Measurements from ENCODE around the gene SMC1B.
"Not testable (repeated sequence)": the region's sequence is repeated elsewhere in the genome, so short reads cannot be mapped to it uniquely, and the experiment has no call there.

Gene SMC1B, protein sequence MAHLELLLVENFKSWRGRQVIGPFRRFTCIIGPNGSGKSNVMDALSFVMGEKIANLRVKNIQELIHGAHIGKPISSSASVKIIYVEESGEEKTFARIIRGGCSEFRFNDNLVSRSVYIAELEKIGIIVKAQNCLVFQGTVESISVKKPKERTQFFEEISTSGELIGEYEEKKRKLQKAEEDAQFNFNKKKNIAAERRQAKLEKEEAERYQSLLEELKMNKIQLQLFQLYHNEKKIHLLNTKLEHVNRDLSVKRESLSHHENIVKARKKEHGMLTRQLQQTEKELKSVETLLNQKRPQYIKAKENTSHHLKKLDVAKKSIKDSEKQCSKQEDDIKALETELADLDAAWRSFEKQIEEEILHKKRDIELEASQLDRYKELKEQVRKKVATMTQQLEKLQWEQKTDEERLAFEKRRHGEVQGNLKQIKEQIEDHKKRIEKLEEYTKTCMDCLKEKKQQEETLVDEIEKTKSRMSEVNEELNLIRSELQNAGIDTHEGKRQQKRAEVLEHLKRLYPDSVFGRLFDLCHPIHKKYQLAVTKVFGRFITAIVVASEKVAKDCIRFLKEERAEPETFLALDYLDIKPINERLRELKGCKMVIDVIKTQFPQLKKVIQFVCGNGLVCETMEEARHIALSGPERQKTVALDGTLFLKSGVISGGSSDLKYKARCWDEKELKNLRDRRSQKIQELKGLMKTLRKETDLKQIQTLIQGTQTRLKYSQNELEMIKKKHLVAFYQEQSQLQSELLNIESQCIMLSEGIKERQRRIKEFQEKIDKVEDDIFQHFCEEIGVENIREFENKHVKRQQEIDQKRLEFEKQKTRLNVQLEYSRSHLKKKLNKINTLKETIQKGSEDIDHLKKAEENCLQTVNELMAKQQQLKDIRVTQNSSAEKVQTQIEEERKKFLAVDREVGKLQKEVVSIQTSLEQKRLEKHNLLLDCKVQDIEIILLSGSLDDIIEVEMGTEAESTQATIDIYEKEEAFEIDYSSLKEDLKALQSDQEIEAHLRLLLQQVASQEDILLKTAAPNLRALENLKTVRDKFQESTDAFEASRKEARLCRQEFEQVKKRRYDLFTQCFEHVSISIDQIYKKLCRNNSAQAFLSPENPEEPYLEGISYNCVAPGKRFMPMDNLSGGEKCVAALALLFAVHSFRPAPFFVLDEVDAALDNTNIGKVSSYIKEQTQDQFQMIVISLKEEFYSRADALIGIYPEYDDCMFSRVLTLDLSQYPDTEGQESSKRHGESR

DNA sequence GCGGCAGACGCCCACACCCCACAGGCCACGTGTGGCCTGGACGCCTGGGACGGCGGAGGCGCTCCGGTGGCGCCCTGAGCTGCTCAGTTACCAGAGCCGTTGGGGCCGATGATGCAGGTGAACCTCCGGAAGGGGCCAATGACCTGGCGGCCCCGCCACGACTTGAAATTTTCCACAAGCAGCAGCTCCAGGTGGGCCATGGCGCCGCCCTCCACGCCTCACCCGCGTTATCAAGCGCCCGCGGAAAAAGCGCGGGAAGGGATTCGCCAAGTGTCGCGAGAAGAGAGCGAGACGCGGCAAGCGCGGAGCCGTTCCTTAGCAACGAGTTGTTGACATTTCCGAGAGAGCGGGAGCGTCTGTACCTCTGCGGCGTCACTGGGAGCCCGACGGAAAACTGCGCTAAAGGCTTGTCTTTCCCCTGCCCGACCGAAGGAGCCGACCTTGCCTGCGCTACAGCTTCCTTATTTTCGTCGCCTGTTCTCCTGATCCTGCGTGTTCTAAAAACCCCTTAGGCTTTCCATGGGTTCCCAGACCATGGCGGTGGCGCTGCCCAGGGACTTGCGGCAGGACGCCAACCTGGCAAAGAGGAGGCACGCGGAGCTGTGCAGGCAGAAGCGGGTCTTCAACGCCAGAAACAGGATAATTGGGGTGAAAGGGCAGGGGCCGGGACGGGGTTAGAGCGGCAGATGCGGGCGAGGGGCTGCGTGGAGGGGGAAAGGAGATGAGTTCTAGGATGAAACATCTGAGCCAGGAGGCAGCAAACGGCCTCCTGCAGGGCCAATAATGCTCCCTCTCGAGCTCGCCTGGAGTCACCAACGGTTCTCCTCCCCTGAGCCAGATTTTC, at the start of gene SMC1B, which contains the start of gene RIBC2:
TSS of gene SMC1B (minus strand) at position 232 of the 844 bp plus-strand sequence. CDS start at position 200, 32 bp downstream.
TSS of gene RIBC2 (plus strand) at position 326 of the 844 bp plus-strand sequence. CDS start at position 520, 194 bp downstream.
- DNase-seq (ENCODE audit: low read depth), result no peak

DNA sequence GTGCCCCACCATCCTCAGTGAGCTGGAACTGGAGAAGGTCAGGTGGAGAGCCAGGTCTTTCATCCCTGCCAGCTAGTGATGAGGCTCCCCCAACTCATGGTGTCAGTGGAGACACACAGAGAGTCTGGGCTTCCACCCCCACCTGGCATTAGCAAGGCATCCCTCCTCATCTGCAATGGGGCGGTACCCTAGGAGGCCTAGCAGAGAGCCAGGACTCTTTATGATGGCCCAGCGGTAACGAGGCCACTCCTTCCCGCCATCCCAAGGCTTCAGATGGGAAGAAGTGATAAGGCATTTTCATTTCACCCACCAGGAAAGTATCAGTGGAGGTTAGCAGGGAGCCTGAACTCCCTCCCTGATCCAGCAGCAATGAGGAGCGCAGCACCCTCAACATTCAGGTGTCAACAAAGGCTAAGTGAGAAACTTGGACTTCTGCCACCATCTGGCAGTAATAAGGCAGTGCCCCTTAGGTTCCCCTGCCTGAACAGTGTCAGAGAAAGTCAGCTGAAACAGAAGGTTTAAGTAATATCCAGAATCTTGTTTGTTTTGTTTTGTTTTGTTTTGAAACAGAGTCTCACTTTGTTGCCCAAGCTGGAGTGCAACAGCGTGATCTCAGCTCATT, 48.7 kb upstream of the SMC1B start:
- DNase-seq (ENCODE audit: low read depth), result no peak

DNA sequence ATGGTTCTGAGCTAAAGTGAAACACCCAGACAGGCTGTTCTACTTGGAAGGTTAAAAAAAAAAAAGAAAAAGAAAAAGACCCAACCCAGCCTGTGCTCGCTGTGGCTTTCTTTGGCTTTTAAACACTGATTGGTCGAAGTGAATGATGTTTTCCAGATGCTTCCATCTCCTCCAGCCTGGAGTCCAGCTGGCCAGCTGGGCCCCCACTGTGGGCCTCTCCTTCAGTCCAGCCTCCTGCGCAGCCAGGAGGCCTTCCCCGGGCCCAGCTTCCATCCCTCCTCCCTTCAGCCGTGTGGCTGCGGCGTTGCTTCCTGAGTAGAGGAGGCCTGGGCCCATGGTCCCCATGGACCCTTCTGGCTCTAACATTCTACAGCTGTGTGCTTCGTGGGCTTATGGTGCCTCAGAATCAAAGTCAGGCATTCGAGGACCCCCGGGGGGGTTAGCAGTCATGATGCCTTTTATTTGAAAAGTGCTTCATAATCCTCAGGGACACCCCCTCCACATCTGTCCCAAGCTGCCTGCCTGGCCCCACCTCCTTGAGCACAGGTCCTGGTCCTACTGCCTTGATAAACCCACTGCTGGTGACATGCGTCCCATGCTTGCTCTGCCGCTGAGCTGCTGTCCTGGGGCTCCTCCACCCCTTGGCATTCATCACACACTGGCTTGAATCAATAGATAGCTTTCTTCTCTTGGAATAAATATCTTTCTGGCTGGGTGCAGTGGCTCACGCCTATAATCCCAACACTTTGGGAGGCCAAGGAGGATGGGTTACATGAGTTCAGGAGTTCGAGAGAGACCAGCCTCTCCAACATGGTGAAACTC, 47.1 kb upstream of the SMC1B start:
- DNase-seq (ENCODE audit: low read depth), result no peak

DNA sequence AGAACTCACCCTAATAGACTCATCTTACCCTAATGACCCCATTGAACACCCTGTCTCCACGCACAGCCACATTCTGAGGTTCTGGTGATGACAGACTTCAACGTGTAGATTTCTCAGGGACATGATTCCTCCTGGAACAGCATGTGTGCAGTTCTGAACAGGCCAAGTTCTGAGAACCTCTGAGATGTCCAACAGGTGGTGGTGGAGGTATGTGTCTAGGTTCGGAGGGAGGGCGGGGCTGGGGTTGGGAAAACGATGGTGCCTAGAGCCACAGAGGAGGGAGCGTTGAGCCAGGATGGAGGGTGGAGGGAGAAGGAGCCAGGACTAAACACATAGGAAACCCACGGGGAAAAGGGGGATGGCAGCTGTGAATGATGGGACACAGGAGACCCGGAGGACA, 45.8 kb upstream of the SMC1B start:
- DNase-seq (ENCODE audit: low read depth), result no peak

DNA sequence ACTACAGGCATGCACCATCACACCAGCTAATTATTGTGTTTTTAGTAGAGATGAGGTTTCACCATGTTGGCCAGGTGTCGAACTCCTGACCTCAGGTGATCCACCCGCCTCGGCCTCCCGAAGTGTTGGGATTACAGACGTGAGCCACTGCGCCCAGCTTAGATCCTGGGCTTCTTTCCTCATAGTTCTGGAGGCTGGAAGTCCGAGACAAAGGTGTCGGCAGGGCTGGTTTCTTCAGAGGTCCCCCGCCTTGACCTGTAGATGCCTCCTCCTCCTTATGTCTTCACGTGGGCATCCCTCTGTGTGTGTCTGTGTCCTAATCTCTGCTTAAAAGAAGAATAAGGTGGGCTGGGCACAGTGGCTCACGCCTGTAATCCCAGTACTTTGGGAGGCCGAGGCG, 45.1 kb upstream of the SMC1B start:
- no peak for DNase-seq (ENCODE audit: low read depth)

DNA sequence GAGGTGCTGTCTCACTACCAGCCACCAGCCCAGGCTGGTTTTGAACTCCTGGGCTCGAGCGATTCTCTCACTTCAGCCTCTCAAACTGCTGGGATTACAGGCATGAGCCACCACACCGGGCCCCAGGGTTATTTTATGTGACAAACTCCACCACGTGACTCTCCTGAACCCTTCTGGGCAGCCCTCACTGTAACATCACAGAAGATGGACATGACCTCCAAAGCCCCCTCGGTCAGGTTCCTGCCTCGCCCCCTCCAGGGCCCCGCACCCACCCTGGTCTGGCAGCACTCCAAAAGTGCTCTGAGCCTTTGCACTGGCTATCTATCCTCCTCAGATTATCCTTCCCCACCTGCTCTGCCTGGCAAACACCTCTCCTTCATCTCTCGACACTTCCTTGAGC, 43.4 kb upstream of the SMC1B start:
- no peak for DNase-seq (ENCODE audit: low read depth)

DNA sequence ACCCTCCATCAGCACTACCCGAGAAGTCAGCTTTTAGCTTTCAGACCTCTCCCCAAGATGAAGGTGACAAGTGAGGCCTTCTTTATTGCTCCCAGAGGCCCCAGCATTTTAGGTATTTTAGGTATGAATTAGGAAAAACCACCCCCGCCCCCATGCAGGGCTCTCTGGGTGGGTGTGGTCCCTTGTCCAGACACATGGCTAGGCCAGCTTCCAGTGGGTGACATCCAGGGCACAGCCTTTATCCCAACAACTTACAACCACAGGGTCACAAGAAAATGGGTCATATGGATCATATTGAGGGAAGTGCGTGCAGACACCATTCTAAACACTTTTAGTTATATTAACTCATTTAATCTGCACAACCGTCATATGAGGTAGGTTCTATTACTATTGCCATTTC, 42.2 kb upstream of the SMC1B start:
- no peak for DNase-seq (ENCODE audit: low read depth)

DNA sequence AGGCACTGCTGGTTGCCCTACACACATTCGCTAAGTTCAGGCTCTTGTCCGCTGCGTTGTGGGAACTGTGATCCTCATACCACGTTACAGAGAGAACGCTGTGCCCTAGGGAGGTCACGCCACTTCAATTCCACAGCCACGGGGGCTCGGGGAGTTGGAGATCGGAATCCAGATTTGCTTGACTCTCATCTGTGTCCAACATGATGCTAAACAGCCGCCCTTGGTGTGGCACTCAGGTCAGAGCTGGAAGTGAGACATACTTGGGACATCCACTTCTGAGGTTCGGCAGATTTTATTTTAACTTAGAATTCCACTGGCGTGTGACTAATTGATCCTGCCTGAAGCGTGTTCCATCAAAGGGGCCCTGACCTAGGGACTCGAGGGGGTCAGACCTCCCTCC, 41.8 kb upstream of the SMC1B start:
- no peak for DNase-seq (ENCODE audit: low read depth)

DNA sequence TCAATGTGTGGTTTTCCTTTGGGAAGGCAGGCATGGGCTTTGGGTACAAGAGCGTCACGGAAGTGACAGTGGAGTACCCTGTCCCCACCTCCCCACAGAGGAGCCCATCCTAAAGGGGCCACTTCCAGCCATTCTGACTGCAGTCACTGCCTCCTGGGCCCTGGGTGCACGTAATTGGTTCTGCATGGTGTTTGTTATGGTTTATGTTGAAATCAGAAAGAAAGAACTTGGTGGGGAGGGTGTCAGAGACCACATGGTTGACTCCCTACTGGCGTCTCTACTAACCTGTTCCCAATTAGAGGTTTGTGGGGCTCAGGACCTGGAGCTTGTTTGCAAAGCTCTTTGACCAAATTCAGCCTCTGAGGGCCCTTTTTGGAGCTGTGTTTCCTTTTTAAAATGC, 40.9 kb upstream of the SMC1B start:
- DNase-seq (ENCODE audit: low read depth), result peak; percentile 69

DNA sequence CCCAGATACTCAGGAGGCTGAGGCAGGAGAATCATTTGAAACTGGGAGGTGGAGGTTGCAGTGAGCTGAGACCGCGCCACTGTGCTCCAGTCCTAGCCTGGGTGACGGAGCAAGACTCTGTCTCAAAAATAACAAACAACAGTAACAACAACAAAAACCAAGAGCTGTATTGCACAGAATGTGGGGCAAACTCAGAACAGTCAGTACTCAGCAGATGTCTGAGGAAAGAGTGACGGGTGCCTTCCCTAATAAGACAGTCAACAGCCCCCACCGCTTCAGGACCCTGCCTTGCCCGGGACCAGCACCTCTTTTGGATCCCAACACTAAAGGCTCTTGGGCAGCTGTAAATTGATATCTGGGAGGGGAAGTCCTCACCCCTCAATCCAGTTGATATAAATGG, 40.4 kb upstream of the SMC1B start:
- DNase-seq (ENCODE audit: low read depth), result no peak

DNA sequence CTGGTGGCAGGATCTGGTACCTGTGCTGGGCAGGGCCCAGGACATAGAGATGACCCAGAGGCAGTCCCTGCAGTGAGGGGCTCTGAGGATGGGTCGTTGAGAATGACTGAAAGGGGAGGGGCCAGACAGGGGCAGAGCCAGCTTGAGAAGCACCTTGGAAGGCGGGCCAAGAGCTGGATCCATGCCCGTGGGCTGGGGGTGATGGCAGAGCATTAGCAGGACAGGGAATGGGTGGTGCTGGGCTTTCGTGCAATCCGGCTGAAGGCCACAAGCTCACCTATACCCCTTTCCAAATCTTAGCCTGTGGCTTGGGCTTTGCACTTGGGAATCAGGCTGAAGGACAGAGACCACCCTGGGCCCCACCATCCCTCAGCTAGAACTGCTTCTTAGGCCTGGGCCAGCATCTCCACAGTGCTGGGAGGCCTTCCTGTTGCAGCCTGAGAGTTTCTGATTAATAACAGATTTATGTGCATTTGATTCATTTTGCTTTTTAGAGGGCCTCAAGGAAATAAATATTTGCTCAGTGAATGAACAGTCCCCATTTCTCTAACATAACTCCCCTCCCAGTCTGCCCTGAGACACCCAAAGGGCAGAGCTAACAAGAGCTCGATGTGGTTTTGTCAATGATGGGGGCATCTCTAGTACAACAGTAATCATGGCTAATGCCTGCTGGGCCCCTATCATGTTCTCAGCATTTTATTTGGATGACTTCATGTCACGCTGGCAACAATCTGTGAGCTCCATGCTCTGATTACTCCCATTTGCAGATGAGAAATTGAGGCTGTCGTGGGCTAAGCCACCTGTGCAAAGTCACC, 39.4 kb upstream of the SMC1B start:
- no peak for DNase-seq (ENCODE audit: low read depth)

DNA sequence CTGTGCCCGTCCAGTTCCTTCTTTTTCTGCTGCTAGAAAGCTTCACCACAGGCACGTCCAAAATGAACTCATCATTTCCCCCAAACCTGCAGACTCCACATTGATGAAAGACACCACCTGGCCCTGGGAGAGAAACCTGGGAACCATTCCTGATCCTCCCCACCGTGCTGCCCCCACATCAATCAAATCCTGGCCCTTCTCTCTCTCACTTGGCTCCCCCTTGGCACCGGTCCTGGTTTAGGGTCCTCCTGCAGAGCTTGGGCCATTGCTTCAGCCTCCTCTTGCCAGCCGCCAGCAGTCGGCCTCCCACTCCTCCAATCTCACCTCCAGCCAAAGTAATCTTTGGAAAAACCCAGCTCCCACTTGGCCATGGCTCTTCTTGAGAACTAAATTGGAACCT, 38.6 kb upstream of the SMC1B start:
- no peak for DNase-seq (ENCODE audit: low read depth)

DNA sequence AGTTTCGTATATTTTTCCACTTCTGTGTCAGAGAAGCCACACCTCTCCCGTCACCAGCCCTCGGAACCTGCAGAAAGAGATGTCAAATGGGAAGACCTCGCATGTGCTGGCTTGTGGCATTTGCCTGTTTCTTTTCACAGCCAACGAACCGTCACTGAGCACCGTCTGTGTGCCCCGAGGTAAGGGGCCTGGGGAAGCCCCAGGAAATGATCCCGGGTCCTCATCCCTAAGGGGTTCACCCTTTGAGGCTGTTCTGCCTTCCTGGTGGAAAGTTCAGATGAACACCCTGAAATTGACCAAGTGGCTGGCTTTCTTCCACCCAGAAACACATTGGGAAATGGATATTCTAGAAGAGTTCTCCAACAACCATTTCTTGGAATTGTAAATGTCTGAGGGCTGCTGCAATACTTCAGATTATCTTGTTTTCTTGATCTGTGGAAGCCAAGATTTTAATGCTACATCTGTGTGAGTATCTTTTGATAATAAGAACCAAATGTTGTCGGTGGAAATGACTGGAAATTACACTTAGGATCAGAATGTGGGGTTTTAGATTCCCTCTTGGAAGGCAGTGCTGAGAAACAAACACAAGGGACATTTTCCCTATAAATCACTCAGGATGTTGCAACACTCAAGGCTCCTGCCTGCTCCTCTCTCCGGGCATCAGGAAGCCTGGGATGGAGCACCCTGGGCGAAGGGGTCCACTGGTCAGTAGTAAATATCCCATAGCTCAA, 37.7 kb upstream of the SMC1B start:
- DNase-seq (ENCODE audit: low read depth), result peak; percentile 97

DNA sequence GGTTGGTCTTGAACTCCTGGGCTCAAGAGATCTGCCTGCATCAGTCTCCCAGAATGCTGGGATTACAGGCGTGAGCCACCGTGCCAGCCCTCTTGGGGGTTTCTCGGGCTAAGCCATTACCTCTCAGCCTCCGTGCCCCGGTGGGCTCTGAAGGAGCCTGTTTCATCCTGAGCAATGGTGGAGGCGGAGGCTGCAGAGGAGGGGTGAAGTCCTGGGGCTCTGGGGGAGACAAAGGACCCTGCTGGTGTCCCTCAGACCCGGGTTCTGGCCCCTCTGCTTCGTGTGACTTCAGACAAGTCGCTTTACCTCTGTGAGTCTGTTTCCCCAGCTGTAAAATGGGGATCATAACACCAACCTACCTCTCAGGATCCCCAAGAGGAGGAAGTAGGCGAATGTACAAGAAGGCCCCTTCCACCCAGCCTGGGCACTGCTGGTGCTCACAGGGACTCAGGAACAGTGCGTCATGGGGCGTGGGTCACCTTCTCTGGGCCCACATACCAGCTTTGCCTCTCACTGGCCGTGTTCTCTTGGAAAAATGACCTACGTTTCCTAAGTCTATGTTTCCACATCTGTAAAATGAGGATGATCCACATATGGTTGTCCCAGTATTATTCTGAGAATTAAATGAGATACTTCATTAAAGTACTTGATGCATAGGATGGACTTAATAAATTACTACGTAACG, 36.8 kb upstream of the SMC1B start:
- DNase-seq (ENCODE audit: low read depth), result no peak

DNA sequence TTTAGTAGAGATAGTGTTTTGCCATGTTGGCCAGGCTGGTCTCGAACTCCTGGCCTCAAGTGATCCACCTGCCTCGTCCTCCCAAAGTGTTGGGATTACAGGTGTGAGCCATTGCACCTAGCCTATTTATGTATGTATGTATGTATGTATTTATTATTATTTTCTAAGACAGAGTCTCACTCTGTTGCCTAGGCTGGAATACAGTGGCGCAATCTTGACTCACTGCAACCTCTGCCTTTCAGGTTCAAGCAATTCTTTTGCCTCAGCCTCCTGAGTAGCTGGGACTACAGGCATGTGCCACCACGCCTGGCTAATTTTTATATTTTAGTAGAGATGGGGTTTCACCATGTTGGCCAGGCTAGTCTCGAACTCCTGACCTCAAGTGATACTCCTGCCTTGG, 36.0 kb upstream of the SMC1B start:
- DNase-seq (ENCODE audit: low read depth), result not testable (repeated sequence)

DNA sequence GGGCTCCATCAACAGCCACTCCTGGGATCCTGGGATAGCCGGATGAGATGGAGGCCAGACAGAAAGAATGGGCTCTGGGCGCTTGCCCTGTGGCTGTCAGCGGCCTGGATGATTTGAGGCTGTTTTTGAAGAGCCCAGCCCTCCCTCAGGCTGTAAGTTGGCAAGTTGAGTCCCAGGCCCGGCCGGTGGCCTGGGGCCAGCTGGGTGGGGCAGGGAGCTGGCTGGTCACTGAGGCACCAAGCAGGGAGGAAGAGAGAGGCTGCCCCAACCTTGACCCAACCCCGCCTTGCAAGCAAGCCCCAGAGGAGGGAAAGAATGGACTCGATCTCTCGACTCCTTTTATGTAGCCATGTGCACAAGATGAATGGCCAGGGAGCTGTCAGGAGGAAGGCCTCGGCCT, 35.0 kb upstream of the SMC1B start:
- no peak for DNase-seq (ENCODE audit: low read depth)

DNA sequence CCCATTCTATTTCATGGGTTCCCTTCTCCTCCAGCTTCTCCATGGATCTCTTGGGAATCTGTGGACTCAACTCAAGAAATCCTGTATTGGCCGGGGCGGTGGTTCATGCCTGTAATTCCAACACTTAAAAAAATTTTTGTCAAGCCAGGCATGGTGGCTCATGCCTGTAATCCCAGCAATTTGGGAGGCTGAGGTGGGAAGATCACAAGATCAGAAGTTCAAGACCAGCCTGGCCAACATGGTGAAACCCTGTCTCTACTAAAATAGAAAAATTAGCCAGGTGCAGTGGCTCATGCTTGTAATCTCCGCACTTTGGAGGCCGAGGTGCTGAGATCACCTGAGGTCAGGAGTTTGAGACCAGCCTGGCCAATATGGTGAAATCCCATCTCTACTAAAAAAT, 34.2 kb upstream of the SMC1B start:
- not testable (repeated sequence) for DNase-seq (ENCODE audit: low read depth)

DNA sequence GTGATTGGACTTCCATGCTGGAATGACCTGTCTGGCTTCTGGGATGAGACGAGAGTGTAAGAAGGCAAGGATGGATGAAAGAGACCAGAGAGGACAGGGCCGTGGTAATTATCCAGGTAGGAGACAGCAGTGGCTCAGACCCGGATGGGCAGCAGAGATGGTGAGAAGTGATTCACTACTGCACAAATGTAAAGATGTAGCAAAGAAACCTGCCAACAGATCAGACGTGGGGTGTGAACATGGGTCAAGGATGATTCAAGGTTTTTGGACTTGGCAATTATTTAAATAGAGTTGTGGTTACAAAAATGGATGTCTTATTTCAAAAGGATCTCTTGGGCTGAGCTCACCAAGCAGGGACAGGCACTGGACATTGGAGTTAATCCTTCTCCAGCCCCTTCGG, 32.8 kb upstream of the SMC1B start:
- DNase-seq (ENCODE audit: low read depth), result no peak

All from GM04503 (cell line).